C4-2B (cell line): ENCODE data around the gene GABRB3.

Experiments used
- H3K27ac ChIP-seq: fragments of 450-650 bp; 2 replicates; pipeline ENCODE4 v1.5.1; 2017
- ZFX ChIP-seq: fragments of 450-650 bp; IDR thresholded peaks from 2 replicates; pipeline ENCODE4 v1.6.1; 2017
- TF ChIP-seq, protein P1 (sequence below): fragments of 450-650 bp; conservative IDR thresholded peaks from 2 replicates; pipeline ENCODE4 v1.5.1; 2017; ENCODE audit warnings: mild to moderate bottlenecking

The GABRB3 gene

DNA sequence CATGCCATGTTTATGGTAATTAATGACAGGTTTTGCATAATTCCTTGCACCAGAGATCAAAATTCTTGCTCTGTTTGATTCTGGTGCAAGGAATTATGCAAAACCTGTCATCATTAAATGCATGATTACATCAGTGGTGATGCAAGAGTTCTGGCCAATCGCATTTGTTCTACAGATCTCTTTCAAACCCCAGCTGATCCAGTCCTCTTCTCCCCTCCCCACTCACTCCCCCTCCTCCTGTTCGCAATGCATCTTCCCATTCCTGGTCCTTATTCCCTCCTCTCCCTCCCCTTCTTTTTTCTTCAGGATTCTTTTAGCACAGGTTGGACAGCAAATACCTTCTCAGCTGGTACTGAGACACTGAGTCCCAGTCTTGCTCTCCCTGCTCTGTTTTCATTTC is 82.1 kb downstream of the GABRB3 start:
- TF ChIP-seq ZFX, result no peak
- TF ChIP-seq, protein P1, sequence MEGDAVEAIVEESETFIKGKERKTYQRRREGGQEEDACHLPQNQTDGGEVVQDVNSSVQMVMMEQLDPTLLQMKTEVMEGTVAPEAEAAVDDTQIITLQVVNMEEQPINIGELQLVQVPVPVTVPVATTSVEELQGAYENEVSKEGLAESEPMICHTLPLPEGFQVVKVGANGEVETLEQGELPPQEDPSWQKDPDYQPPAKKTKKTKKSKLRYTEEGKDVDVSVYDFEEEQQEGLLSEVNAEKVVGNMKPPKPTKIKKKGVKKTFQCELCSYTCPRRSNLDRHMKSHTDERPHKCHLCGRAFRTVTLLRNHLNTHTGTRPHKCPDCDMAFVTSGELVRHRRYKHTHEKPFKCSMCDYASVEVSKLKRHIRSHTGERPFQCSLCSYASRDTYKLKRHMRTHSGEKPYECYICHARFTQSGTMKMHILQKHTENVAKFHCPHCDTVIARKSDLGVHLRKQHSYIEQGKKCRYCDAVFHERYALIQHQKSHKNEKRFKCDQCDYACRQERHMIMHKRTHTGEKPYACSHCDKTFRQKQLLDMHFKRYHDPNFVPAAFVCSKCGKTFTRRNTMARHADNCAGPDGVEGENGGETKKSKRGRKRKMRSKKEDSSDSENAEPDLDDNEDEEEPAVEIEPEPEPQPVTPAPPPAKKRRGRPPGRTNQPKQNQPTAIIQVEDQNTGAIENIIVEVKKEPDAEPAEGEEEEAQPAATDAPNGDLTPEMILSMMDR, result no peak
- no peak overlapping the region for H3K27ac ChIP-seq

DNA sequence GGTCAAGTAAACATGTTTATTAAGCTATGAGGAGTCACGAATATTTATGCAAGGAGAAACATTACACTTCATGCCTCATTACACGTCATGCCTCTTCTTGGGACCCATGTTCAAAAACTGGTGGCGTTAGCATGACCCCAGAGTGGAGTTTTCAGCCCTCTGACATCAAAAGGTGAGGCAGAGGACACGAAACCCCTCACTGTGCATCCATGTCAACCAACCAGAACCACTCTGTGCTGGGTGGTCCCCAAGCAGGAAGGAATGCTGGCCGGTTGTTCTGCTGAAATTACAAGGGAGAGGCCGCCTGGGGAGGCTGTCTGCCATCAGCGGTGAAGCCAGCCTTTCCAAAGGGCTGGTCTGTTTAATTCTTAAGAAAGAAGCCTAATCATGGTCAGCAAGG is 83.4 kb downstream of the GABRB3 start:
- H3K27ac ChIP-seq, result no peak overlapping the region
- no peak for TF ChIP-seq ZFX
- TF ChIP-seq, protein P1, result no peak

DNA sequence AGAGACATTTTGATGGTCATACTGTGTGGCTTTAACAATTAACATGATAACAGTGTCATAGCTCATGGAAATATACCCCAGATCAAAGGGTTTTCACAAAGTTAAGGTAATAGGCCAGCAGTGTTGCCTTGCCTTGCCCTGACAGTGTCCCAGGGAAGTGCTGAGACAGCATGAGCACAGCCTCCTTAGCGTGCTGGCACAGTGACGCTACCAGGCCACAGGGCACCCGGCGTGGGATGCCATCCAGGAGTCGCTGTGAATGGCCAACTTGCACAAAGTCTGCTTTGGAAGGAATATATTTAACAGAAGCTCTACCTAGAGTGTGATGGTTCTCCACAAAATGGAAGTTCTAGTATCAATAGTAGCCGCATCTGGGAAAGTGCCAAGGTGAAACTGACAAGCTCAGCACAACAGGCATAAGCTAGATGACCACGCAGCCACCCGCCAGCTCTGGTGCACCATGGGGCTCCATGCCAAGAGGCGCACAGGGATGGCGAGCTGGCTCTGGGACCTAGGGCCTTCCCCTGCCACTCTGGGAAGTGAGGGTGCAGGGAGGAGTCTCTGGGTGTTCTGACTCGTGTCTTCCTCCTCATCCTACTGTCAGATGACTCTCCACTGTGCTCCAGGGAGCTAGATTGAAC is 86.2 kb downstream of the GABRB3 start:
- TF ChIP-seq ZFX, result no peak
- TF ChIP-seq, protein P1, result no peak

DNA sequence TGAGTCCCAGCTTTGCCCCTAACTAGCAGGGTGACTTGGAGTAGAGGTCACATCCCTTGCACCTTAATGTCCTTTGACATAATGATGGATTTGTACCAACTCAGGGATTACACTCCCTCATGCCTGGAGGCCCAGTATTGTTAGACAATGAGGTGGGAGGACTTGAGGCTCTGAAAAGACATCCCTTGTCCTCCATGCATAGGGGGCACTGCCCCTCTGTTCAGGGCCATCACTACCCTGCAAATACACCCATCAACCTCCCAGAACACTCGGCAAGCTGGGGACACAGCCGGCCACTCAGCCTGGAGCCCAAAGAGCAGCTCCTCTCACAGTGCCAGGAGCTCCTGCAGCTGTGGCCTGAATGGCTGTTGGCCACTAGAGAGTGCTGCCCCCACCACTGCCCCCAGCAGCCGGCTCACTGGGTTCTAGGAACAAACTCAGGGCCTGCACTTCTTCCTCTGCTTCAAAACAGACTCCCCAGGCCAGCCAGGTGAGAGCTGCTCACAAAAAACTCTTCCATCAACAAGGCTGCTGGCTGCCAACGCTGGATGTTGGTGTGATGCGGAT is 90.2 kb downstream of the GABRB3 start:
- H3K27ac ChIP-seq, result no peak overlapping the region
- TF ChIP-seq, protein P1, result no peak
- TF ChIP-seq ZFX, result no peak

More for the DNA sequence above, 86.2 kb downstream of the GABRB3 start:
- no peak overlapping the region for H3K27ac ChIP-seq

DNA sequence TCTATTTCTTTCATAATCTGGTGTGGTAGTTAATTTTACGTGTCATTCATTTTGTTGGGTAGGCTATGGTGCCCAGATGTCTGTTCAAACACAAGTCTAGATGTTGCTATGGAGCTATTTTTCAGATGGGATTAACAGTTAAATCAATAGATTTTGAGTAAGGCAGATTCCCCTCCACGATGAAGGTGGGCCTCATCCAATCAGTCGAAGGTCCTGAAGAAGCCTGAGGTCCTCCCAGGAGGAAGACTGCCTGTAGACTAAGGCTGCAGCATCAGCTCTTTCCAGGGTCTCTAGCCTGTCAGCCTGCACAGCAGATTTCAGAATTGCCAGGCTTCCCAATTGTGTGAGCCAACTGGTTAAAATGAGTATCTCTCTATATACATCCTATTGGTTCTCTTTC is 92.9 kb downstream of the GABRB3 start:
- H3K27ac ChIP-seq, result no peak overlapping the region
- TF ChIP-seq, protein P1, result no peak
- TF ChIP-seq ZFX, result no peak

DNA sequence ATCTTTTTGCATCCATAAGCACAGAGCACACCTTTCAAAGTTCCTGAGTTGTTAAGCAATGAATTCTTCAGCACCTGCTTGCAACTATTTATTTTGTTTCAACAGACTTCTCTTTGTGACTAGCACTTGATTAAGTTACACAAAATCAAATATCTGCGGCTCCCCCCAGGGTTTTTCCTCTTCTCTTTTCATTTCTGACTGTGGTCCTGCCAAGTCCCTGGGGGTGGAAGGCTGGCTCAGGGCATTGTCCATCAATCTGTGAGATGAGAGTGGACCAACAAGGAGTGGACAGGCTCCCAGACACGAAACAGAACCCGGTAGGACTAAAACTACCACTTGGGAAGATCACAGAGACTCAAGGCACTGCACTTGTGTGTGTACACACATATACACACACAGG is 96.8 kb downstream of the GABRB3 start:
- TF ChIP-seq, protein P1, result no peak
- TF ChIP-seq ZFX, result no peak
- no peak overlapping the region for H3K27ac ChIP-seq

DNA sequence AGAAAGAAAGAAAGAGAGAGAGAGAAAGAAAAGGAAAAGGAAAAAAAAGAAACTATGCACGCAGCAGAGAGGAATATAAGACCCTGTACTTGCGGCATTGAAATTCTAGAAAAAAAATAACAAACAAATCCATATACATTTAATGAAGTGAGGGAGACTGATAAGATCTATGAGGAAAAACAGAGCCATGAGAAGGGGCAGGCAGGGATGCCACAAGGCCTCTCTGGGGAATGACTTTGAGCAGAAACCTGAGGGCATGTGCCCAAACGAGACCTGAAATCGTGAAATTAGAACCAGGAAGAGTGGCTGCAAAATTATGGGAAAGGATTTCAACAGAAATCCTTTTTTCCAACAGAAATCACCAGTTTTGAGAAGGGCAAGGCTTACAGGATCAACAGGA is 98.4 kb downstream of the GABRB3 start:
- no peak overlapping the region for H3K27ac ChIP-seq
- TF ChIP-seq, protein P1, result no peak
- no peak for TF ChIP-seq ZFX
